ENCODE results near the gene SLC30A1. TPM values are rescaled to one million over a fixed set of nuclear protein-coding genes. Genes with fewer than 3 reads are reported as not detected.

The SLC30A1 gene
- total and polyA plus RNA-seq, 2 of the 13 experiments (the other 11 are each of a cell fraction or from before 2014, with no cell fraction given), result 5.9 to 24.4 TPM

DNA sequence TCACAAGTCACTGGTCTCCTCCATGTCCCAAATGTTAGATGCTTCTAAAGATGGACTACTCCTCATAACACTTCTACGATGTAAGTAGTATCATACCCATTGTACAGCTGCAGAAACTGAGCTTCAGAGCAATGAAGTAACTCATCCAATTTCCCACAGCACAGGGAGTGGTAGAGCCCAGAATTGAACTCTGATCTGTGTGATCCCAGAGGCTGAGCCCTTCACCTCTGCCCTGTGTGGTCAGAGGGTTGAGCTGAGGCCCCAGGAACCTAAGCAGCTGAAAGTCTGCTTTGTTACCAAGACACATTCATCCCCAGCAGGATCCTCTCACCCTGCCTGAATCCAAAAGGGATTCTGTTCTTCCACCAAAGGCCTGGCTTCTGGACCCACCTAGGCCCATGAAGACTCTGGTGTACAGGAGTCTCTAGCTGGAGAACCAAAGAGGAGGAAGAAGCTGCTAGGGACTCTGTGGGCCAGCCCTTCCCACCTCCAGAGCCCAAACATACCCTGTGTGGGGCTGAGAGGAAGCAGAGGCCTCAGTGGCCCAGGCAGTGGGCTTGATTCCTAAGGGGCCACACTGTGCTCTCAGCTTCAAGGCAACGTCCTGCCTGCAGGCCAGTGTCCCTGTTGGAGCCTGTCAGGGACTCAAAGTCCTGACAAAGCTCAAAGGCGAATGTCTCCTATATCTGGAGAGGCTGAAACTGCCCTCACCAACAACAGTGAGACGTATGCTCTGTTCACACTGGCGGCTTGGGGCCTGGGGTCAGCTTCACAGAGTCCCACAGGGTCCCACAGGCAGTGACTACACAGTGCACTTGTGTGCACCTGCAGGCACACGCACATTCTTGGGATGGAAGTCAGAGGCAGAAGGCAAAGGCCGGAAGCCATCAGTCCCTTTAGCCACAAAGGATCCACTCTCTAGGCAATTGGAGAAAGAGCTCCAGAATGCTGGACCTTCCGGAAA is 40.4 kb upstream of the SLC30A1 start (continued):
- no peak; the same call in 1 of the 2 replicates for TF ChIP-seq MBD4 (IDR thresholded peaks at IDR 0.05; ENCODE audit: borderline replicate concordance, low read length)
- no peak for TF ChIP-seq KLF6 (CRISPR knock-in tag; IDR thresholded peaks at IDR 0.05)
- TF ChIP-seq, protein P1, sequence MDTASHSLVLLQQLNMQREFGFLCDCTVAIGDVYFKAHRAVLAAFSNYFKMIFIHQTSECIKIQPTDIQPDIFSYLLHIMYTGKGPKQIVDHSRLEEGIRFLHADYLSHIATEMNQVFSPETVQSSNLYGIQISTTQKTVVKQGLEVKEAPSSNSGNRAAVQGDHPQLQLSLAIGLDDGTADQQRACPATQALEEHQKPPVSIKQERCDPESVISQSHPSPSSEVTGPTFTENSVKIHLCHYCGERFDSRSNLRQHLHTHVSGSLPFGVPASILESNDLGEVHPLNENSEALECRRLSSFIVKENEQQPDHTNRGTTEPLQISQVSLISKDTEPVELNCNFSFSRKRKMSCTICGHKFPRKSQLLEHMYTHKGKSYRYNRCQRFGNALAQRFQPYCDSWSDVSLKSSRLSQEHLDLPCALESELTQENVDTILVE (CRISPR knock-in tag; IDR thresholded peaks at IDR 0.05), result no peak
- no peak for TF ChIP-seq GLMP (CRISPR knock-in tag; IDR thresholded peaks at IDR 0.05; ENCODE audit: borderline replicate concordance)
- TF ChIP-seq IRF1 (CRISPR knock-in tag; IDR thresholded peaks at IDR 0.05; ENCODE audit: low read depth), result no peak
- TF ChIP-seq, protein P2, sequence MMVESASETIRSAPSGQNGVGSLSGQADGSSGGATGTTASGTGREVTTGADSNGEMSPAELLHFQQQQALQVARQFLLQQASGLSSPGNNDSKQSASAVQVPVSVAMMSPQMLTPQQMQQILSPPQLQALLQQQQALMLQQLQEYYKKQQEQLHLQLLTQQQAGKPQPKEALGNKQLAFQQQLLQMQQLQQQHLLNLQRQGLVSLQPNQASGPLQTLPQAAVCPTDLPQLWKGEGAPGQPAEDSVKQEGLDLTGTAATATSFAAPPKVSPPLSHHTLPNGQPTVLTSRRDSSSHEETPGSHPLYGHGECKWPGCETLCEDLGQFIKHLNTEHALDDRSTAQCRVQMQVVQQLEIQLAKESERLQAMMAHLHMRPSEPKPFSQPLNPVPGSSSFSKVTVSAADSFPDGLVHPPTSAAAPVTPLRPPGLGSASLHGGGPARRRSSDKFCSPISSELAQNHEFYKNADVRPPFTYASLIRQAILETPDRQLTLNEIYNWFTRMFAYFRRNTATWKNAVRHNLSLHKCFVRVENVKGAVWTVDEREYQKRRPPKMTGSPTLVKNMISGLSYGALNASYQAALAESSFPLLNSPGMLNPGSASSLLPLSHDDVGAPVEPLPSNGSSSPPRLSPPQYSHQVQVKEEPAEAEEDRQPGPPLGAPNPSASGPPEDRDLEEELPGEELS (CRISPR knock-in tag; IDR thresholded peaks at IDR 0.05), result no peak
- TF ChIP-seq HES4 (CRISPR knock-in tag; IDR thresholded peaks at IDR 0.05; ENCODE audit: borderline replicate concordance), result no peak
- TF ChIP-seq ZNF550 (CRISPR knock-in tag; IDR thresholded peaks at IDR 0.05; ENCODE audit: borderline replicate concordance), result no peak
- TF ChIP-seq POLR2G (IDR thresholded peaks at IDR 0.05; ENCODE audit: low read depth, low read length), result no peak
- no peak for TF ChIP-seq EEA1 (CRISPR knock-in tag; IDR thresholded peaks at IDR 0.05; ENCODE audit: borderline replicate concordance)
- no peak for TF ChIP-seq ZNF746 (CRISPR knock-in tag; IDR thresholded peaks at IDR 0.05)
- TF ChIP-seq KLF11 (CRISPR knock-in tag; IDR thresholded peaks at IDR 0.05), result no peak
- TF ChIP-seq ZNF205 (CRISPR knock-in tag; IDR thresholded peaks at IDR 0.05), result no peak; the same call in 1 of the 2 replicates
- no peak for TF ChIP-seq SMYD3 (CRISPR knock-in tag; IDR thresholded peaks at IDR 0.05)
- peak; percentile 40; the same call in 1 of the 2 replicates for TF ChIP-seq ZNF614 (CRISPR knock-in tag; IDR thresholded peaks at IDR 0.05; ENCODE audit: borderline replicate concordance)
- TF ChIP-seq, protein P3, sequence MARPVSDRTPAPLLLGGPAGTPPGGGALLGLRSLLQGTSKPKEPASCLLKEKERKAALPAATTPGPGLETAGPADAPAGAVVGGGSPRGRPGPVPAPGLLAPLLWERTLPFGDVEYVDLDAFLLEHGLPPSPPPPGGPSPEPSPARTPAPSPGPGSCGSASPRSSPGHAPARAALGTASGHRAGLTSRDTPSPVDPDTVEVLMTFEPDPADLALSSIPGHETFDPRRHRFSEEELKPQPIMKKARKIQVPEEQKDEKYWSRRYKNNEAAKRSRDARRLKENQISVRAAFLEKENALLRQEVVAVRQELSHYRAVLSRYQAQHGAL (CRISPR knock-in tag; IDR thresholded peaks at IDR 0.05; ENCODE audit: not compliant biosample characterization), result no peak
- TF ChIP-seq SIX1 (CRISPR knock-in tag; IDR thresholded peaks at IDR 0.05; ENCODE audit: borderline replicate concordance), result no peak
- TF ChIP-seq ZNF274 (CRISPR knock-in tag; IDR thresholded peaks at IDR 0.05), result 0 out of 2 replicates have a peak, but pooled peaks have one; percentile 14
- no peak for TF ChIP-seq IRF2 (CRISPR knock-in tag; IDR thresholded peaks at IDR 0.05)
- peak; percentile 100 for TF ChIP-seq KDM1A (CRISPR knock-in tag; IDR thresholded peaks at IDR 0.05)
- no peak for TF ChIP-seq ZMAT5 (CRISPR knock-in tag; IDR thresholded peaks at IDR 0.05; ENCODE audit: borderline replicate concordance, low read depth)
- no peak; the same call in 1 of the 2 replicates for TF ChIP-seq ZMYM4 (CRISPR knock-in tag; IDR thresholded peaks at IDR 0.05)
- no peak for TF ChIP-seq TCF7L2 (IDR thresholded peaks at IDR 0.05; ENCODE audit: low read depth, low read length)
- TF ChIP-seq ZNF326 (CRISPR knock-in tag; IDR thresholded peaks at IDR 0.05; ENCODE audit: borderline replicate concordance), result no peak

Measured in HepG2 (cell line).